ENCODE measurements around the gene METRNL. TPM values are rescaled to one million over a fixed set of nuclear protein-coding genes. Genes with fewer than 3 reads are reported as not detected.

METRNL gene
- total RNA-seq, 1 experiment from 2014 or later = 58.7 TPM

GRCh38 chr17:83128306-83129240, 49.2 kb downstream of the METRNL start:
- TF ChIP-seq CEBPB (IDR thresholded peaks at IDR 0.05; ENCODE audit: low read depth) (no peak), FOSL1 (IDR thresholded peaks at IDR 0.05; ENCODE audit: low read depth) (no peak), POLR2A (IDR thresholded peaks at IDR 0.05; ENCODE audit: borderline replicate concordance, extremely low read depth, insufficient read depth, insufficient read length) (no peak), MAX (IDR thresholded peaks at IDR 0.05) (no peak), REST (IDR thresholded peaks at IDR 0.05; ENCODE audit: low read depth) (no peak), ZBTB33 (IDR thresholded peaks at IDR 0.05; ENCODE audit: extremely low read depth, insufficient replicate concordance, low read length) (no peak), YY1 (IDR thresholded peaks at IDR 0.05; ENCODE audit: extremely low read depth, insufficient replicate concordance, low read depth, low read length) (no peak), ZFX (IDR thresholded peaks at IDR 0.05) (no peak), SIN3A (IDR thresholded peaks at IDR 0.05; ENCODE audit: low read depth) (no peak), EZH2phosphoT487 (IDR thresholded peaks at IDR 0.05; ENCODE audit: borderline replicate concordance) (no peak)
- intact Hi-C loops (cut with micrococcal nuclease) = no loop called here
- no peak overlapping the region for H3K4me2 ChIP-seq (ENCODE audit: low read length)
- no peak overlapping the region for H3K27ac ChIP-seq (ENCODE audit: low read depth, low read length)
- H3K79me2 ChIP-seq (ENCODE audit: insufficient read depth, low read length) = no peaks in the 10 kb centered on the region
- H3K27me3 ChIP-seq (ENCODE audit: insufficient read depth, low read length) = peaks cover 15% of the 10 kb centered on the region
- DNase-seq (ENCODE audit: low read depth, low spot score) (no peak), ATAC-seq (no peak)
- ChIA-PET RAD21 (ENCODE audit: low non-redundant PET in 1 of 2, low total read pairs in 2 of 2, uncharacterized antibody in 2 of 2, unreplicated experiment in 2 of 2) (no interaction called here), CTCF (no interaction called here), POLR2A (no interaction called here)
- H3K36me3 ChIP-seq (ENCODE audit: control insufficient read depth in 1 of 2, insufficient read depth in 2 of 2, low read length in 2 of 2) = no peaks in the 10 kb centered on the region
- H3K4me1 ChIP-seq (ENCODE audit: control insufficient read depth in 1 of 2, insufficient read depth in 2 of 2, low read length in 2 of 2) = peaks cover 0 to 9% of the 10 kb centered on the region in 2 experiments; a peak in 1 of 4 replicates
- H3K9ac ChIP-seq (ENCODE audit: low read length) = no peak overlapping the region
- no peaks in the 10 kb centered on the region for H3K9me2 ChIP-seq (ENCODE audit: insufficient read depth)
- no peak overlapping the region for H2AFZ ChIP-seq (ENCODE audit: low read depth, low read length, poor library complexity, severe bottlenecking)
- no peaks in the 10 kb centered on the region for H4K20me1 ChIP-seq (ENCODE audit: insufficient read depth)
- no peak overlapping the region for H3K4me3 ChIP-seq (replicated peaks in 1 of 2; ENCODE audit: low read depth in 1 of 2, low read length in 2 of 2)
- no TSS peak for BruUV-seq (replicated peaks)
- no peaks in the 10 kb centered on the region for H3K9me3 ChIP-seq (ENCODE audit: control insufficient read depth in 1 of 2, insufficient read depth in 1 of 2, low read depth in 1 of 2, low read length in 2 of 2)
